ENCODE data around the gene SARNP. TPM values are rescaled to one million over a fixed set of nuclear protein-coding genes. Genes with fewer than 3 reads are reported as not detected.
A peak's percentile ranks its signal among the peaks of the same experiment; 100 is the strongest.

Gene SARNP
- total RNA-seq, 1 experiment from 2014 or later: 98.3 TPM

GRCh38 chr12:55727643-55728185 is 89.8 kb downstream of the SARNP start (continued):
- no peak for TF ChIP-seq ERG (CRISPR knock-in tag; IDR thresholded peaks at IDR 0.05)
- TF ChIP-seq PRDM15 (CRISPR knock-in tag; IDR thresholded peaks at IDR 0.05): no peak
- no peak for TF ChIP-seq ZNF219 (CRISPR knock-in tag; IDR thresholded peaks at IDR 0.05; ENCODE audit: borderline replicate concordance)
- TF ChIP-seq ZNF512 (CRISPR knock-in tag; IDR thresholded peaks at IDR 0.05; ENCODE audit: borderline replicate concordance): no peak

GRCh38 chr12:55726971-55727370 is 90.6 kb downstream of the SARNP start:
- no peak for TF ChIP-seq ZNF671 (CRISPR knock-in tag; IDR thresholded peaks at IDR 0.05)
- TF ChIP-seq TEAD4 (CRISPR knock-in tag; IDR thresholded peaks at IDR 0.05): no peak
- no peak for TF ChIP-seq CREM (CRISPR knock-in tag; IDR thresholded peaks at IDR 0.05)
- no peak for TF ChIP-seq ZNF232 (CRISPR knock-in tag; IDR thresholded peaks at IDR 0.05)
- no peak for TF ChIP-seq NFYB (CRISPR knock-in tag; conservative IDR thresholded peaks at IDR 0.05; ENCODE audit: low read depth)
- no peak for TF ChIP-seq SMAD3 (CRISPR knock-in tag; IDR thresholded peaks at IDR 0.05; ENCODE audit: borderline replicate concordance)
- no peak for TF ChIP-seq GTF2I (CRISPR knock-in tag; conservative IDR thresholded peaks at IDR 0.05)
- TF ChIP-seq ZMAT4 (CRISPR knock-in tag; IDR thresholded peaks at IDR 0.05): no peak
- no peak for TF ChIP-seq MLX (CRISPR knock-in tag; IDR thresholded peaks at IDR 0.05)
- Mint-ChIP-seq H3K36me3 (peaks cover 20% of the 10 kb centered on the region), H3K4me3 (peak overlapping the region; percentile 88), H3K4me1 (peaks cover 27% of the 10 kb centered on the region), H3K27ac (no peak overlapping the region), H3K27me3 (ENCODE audit: low read depth) (no peaks in the 10 kb centered on the region), H3K9me3 (no peaks in the 10 kb centered on the region)
- POLR2A ChIA-PET: no interaction called here
- DNase-seq (ENCODE audit: low spot score) (no peak), ATAC-seq (no peak)
- CTCF ChIA-PET: interaction anchor here (1.1 kb wide), 1 partner anchor 10 kb away, joined by 5 read pairs; no protein-coding TSS in a partner anchor

GRCh38 chr12:55725556-55725955 is 92.0 kb downstream of the SARNP start:
- ChIA-PET CTCF (interaction anchor here (0.6 to 10.8 kb wide), 13 partner anchors 9 to 205 kb away, joined by 3 to 160 read pairs (median 4); partner anchors contain the start of gene ITGA7), POLR2A (no interaction called here)
- Mint-ChIP-seq H3K27me3 (ENCODE audit: low read depth) (no peaks in the 10 kb centered on the region), H3K4me3 (no peak overlapping the region), H3K27ac (no peak overlapping the region), H3K9me3 (no peaks in the 10 kb centered on the region), H3K4me1 (peaks cover 23% of the 10 kb centered on the region), H3K36me3 (peaks cover 20% of the 10 kb centered on the region)
- TF ChIP-seq ZNF423 (CRISPR knock-in tag; IDR thresholded peaks at IDR 0.05) (no peak), ZNF317 (CRISPR knock-in tag; IDR thresholded peaks at IDR 0.05; ENCODE audit: borderline replicate concordance, low read depth) (no peak), ZNF121 (CRISPR knock-in tag; IDR thresholded peaks at IDR 0.05) (no peak), FOXK1 (CRISPR knock-in tag; IDR thresholded peaks at IDR 0.05) (no peak), ATF2 (CRISPR knock-in tag; IDR thresholded peaks at IDR 0.05; ENCODE audit: borderline replicate concordance, low read depth) (no peak), JUN (CRISPR knock-in tag; IDR thresholded peaks at IDR 0.05) (no peak), SMAD4 (CRISPR knock-in tag; IDR thresholded peaks at IDR 0.05) (no peak)
- ATAC-seq (no peak), DNase-seq (ENCODE audit: low spot score) (no peak)

Data from WTC11 (cell line).